GM21825 (cell line): ENCODE measurements around the gene C3orf85.
"Not testable (repeated sequence)": the region's sequence is repeated elsewhere in the genome, so short reads cannot be mapped to it uniquely, and the experiment has no call there.

ENCODE experiments used
- ATAC-seq: cut with Tn5 transposase; IDR thresholded peaks from one replicate; pipeline ENCODE4 v1.9.1; 2021; ENCODE audit warnings: mild to moderate bottlenecking, moderate library complexity; ENCODE audit not compliant: unreplicated experiment

Gene C3orf85, protein sequence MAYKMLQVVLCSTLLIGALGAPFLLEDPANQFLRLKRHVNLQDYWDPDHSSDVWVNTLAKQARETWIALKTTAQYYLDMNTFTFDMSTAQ

GRCh38 chr3:109136523-109136922 is at the start of gene C3orf85:
C3orf85 (plus strand) TSS chr3:109136719; CDS start chr3:109136848, 129 bp downstream.
- ATAC-seq, result no peak

DNA sequence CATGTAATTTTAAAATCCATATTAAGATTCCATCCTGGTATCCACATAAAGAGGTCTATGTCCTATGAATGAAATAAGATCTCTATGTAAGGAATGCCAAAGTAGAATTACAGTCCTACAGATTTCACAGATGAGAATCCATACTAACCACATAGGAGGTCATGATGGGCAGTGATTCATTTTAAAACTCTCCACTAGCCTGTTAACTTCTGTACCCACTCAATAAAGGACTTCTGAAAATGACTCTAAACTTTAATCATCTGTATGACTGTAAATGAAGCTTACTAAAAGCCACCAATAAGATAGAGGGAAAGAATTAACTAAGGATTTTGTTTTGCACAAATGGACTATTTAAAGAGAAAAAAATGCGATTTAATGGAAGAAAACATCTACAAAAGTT is 47.3 kb upstream of the C3orf85 start:
- ATAC-seq, result no peak

GRCh38 chr3:109091846-109092245 is 44.7 kb upstream of the C3orf85 start:
- ATAC-seq, result no peak

- ATAC-seq, result no peak
These were observed 43.0 kb upstream of the C3orf85 start for GRCh38 chr3:109093561-109093960.

DNA sequence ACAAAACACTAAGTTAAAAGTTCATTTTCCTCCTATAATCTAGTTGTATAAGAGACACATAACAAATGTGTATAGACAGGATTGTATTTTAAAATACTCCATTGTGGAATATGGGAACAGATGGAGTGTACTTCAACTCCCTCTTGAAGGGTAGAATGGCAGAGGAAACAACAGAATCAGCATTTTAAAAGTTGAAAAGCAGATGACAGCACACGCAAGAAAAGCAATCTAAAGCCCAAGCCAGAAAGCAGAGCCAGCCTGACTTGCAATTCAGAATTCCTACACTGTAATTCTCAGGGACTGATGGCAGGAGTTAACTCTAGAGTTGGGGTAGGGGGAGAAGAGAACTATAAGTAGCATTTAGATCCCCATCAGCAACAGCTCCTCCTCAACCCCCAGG is 41.4 kb upstream of the C3orf85 start:
- ATAC-seq, result no peak

DNA sequence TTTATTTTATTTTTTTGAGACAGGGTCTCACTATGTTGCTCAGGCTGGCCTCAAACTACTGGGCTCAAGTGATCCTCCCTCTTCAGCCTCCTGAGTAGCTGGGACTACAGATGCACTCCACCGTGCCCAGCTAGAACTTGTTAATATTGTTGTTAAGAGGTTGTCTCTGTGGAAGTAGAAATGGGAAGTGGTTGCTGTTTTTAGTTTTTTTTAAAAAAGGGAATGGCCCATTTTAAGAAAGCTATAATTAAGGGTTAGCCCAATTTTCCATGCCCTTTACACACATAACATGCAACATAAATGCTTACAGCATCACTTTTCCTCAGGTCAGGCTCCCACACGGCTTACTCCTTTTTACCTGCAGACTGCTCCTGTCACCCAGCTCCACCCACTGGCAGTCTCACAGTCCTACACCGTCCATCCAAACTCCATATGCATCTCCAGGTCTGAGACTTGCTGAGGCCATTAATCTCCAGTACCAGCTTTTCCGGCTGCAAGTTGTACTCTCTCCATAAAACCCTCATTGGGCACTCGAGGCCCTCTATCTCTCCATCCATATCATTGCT is 38.4 kb upstream of the C3orf85 start:
- no peak for ATAC-seq

DNA sequence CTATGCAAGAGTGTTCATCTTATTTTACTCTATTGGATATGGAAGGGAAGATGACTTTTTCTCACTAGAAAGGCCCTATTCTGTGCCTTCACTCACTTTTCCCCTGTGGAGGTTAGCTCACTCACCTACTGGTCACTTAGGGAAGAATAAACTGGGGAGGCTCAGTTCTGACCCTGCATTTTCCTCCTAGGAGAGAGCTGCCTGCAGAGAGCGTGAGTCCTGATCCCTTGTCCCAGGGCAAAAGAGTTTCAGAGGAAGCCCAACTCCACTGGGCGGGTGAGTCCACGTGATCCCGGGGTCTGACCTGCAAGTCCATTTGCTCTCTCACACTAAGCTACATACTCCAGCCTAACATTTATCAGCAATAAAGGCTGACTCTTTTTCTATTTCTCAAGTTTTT is 26.9 kb upstream of the C3orf85 start:
- no peak for ATAC-seq

GRCh38 chr3:109112946-109113760 is 23.4 kb upstream of the C3orf85 start:
- ATAC-seq, result no peak

DNA sequence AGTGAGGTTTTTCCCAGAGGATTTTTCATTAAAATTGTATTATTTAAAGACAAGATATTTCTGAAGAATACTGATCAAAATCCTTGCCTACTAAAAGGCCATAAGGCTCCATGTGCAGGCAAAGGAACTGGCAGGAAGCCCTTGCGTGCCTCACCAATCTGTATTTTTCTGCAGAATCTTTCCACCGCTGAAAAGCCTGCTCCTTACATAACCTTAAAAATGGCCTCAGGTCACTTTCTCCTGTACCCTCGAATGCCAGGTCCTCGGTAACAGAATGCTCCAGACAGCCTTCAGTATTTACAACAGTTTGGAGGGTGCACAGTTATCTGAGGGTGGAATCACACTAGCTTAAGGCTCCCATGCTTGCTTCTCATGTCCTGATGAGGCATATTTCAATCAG is 21.8 kb upstream of the C3orf85 start:
- no peak for ATAC-seq

GRCh38 chr3:109115451-109115850 is 21.1 kb upstream of the C3orf85 start:
- ATAC-seq, result no peak

DNA sequence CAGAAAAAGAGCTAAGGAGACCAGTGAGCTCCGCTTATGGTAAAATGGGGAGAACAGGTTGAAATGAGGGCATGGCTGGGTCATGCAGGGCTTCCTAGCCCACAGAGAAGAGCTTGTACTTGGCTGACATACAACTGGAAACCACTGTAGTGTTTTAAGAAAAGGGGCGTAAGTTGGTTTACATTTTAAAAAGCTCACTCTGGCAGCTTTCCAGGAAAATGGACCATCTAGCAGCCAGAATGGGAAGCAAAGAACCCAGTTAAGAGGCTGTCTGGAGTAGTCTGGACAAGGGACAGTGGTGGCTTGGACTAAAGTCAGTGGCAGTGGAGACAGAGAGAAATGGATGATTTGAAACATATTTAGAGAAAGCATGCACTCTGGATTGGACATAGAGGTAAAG is 20.5 kb upstream of the C3orf85 start:
- no peak for ATAC-seq

DNA sequence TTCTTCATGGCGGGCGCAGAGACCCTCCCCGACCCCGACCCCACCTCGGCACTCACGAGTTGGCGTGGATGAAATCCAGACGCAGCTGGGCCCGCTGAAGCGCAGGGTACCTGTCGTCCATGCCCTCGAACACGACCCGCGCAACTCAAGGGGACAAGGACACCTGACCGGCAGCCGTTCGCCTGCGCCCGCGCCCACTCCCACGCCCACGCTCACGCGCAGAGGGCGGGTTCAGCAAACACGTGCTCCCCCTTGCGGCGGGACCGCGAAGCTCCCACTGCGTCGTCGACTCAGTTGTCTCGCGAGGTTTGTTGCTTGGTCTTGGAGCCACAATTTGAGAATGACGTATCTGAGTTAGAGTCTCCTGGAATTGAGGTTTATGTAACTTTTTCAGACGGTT is 18.6 kb upstream of the C3orf85 start, which contains the start of gene MORC1:
Gene MORC1 (minus strand): TSS at position 196 of the 400 bp plus-strand sequence. CDS start 75 bp downstream, at position 121.
- no peak for ATAC-seq

GRCh38 chr3:109118584-109118983 is 17.9 kb upstream of the C3orf85 start:
- ATAC-seq, result no peak

DNA sequence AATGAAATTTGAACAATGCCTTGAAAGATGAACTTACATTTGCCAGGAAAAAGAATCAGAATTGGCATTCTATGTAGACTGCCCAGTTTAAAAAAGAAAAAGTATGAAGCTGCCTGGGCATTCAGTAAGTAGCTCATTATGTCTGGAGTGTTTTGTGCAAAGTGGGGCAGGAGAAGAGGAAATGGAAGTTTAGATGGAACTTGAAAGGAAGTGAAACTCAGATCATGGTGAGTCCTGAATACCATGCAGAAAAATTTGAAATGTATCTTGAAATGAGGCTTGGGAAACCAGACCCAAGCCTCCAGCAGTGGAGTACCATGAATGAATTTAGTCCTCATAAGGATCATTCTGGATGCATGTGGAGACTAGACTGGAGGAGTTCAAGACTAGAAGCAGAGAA is 13.8 kb upstream of the C3orf85 start:
- no peak for ATAC-seq

DNA sequence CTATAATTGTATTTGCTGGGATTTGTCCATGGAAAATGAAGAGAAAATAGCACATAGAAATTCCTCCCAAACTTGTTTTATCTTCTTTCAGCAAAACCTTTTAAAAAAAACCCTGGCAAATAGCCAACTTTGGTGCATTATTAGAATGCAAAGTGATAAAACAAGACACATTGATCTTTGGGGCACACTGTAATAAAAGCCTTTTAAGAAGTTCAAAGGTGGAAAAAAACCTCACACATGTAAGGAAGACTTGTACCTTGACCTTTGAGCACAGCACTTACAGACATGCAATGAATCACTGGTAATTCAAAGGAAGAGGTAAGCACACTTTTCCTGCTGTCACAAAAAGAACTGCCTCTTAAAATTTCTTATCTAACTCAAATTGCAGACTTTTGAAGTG is 10.6 kb upstream of the C3orf85 start:
- no peak for ATAC-seq

DNA sequence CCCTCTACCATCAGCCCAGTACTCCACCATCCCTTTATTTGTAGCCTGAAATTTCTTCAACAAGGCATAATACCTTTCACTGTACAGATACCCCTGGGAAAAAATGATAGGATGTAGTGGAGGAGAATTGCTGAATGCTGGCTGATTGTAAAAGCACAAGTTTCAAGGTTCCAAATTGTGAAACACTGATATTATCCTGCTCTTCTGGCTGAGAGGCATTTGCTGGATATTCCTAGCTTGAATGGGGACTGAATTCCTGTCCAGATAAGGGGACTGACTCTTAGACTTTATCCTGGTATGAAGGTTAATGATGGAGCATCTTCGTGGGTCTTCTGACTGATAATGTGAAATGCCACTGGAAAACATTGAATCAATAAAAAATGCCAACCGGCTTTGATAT is 9.0 kb upstream of the C3orf85 start:
- no peak for ATAC-seq

DNA sequence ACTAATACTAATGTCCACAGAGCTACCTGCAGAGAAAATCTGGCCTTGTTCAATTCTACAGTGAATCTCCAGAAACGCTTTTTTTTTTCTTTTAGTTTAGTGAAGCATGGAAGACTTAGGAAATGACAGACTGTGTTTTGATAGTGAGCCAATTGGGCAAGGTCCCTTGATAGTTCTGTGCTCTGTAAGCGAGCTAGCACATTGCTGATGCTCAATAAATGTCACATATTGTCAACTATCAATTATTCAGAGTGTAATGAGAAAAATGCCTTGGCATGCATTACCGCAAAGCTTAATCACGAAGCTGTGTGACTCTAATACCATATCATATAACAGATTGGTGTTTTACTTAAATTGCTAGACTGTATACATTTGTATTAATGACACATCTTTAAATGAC is 5.2 kb upstream of the C3orf85 start:
- no peak for ATAC-seq

GRCh38 chr3:109132801-109133473 is 3.6 kb upstream of the C3orf85 start:
- ATAC-seq, result no peak

- not testable (repeated sequence) for ATAC-seq
These were observed 3.1 kb upstream of the C3orf85 start for GRCh38 chr3:109133474-109133816.

GRCh38 chr3:109137761-109138160 is 1.2 kb downstream of the C3orf85 start:
- no peak for ATAC-seq

GRCh38 chr3:109140318-109140717 is 3.8 kb downstream of the C3orf85 start:
- ATAC-seq, result no peak

DNA sequence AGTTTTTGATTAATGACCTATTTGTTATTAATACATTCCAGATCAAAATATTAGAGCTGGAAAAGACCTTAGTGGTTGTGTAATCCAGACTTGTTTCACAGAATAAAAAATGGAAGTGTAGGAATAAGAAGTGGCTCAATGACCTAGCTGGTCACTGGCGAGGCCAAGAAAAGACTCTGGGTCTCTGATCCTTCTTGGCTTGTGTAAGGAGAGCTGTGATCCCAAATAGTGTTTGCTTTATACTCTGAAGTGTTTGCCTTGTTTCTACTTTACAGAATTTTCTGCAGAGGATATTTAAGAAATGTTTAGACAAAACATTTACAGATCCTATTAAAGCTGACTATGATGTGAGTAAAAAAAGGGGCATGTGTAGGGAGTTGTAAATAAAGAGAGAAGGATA is 7.1 kb downstream of the C3orf85 start:
- ATAC-seq, result no peak
